ENCODE measurements around the gene C11orf68. TPM values are rescaled to one million over a fixed set of nuclear protein-coding genes. Genes with fewer than 3 reads are reported as not detected.

Gene C11orf68
- total RNA-seq, 1 donor = 44.8 TPM

DNA sequence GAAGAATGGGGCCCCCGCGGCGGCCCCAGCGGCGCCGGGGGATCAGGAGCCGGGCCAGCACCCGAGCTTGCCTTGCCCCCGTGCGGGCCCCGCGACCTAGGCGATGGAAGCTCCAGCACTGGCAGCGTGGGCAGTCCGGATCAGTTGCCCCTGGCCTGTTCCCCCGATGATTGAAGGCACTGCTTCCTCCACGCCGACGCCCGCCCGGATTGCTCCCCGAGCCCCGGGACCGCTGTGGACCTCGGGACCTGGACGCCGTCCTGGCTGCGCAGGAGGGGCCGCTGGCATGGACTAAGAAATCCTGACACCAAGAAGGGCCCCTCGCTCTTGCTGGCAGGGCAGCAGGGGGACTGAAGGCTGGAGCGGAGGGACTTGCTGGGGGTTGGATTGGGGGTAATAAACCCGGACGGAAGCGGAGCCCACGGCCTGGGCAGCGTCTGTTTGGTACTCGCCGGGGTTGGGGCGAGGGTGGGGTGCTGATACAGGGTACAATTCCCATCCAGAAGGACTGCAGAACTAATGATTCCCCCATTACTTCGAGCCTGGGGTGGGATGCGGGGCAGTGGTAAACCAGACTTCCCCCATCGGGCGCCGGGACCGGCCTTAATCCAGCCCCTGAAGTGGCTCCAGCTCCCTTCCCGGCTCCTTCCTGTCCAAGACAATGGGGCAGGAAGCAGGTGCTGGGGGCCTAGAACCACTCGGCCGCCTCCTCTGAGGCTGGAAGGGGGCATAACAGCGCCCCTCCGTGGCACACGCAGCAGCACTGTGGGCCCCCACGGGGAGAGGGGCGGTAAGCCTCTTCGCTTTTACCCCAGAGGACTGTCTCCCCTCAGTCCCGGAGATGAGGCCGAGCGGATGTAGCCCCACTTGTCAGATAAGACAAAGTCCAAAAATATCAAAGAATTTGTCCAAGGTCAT, 27.4 kb downstream of the C11orf68 start:
- peak overlapping the region; percentile 81 for H3K4me3 ChIP-seq (ENCODE audit: low read depth, low read length)
- TF ChIP-seq CTCF (IDR thresholded peaks at IDR 0.05; ENCODE audit: insufficient read depth, low read length) = peak; percentile 33
- no peak for DNase-seq (ENCODE audit: low read depth)

GRCh38 chr11:65890324-65891218, 28.3 kb downstream of the C11orf68 start, which contains the start of gene CCDC85B:
Gene CCDC85B, plus strand, starts transcription at chr11:65890673. Its CDS starts 111 bp downstream, at chr11:65890784.
- peak; percentile 95 for DNase-seq (ENCODE audit: low read depth)
- TF ChIP-seq CTCF (IDR thresholded peaks at IDR 0.05; ENCODE audit: insufficient read depth, low read length) = no peak

DNA sequence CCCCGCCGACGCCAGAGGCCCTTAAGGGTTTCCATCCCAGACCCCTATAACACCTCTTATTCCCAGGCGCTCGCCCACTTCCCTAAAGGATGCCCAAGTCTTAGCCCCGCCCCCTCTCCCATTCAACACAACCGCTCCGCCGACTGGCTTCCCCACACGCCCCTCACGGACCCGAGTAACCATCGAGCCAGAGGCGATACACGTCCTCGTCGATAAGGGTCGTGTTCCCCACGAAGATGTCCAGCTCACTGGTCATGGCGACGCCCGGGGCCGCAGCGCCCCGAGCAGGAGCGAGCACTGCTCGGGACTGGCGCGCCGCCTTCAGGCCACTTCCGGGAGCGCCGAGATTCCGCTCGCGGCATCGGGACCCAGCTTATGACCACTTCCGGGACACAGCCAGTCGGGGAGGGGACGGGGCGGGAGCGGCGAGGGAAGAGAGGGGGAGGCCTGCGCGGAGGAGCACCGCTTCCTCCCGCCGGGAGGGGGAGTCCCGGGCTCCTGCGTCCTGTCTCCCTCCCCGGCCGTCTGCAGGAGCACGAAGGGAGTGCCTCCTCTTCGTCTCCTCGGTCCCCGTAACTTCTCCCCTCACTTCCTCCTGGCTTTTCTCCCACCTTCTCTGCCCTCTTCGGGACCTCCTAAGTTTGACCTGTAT, 30.6 kb downstream of the C11orf68 start, which contains the start of gene FIBP:
Gene FIBP, minus strand, starts transcription at position 309 of the 652 bp plus-strand sequence. Its CDS starts 53 bp downstream, at position 256.
- H3K4me3 ChIP-seq (ENCODE audit: low read depth, low read length) = peak within 1 kb of the TSS; percentile 87
- TF ChIP-seq CTCF (IDR thresholded peaks at IDR 0.05; ENCODE audit: insufficient read depth, low read length) = peak; percentile 76
- DNase-seq (ENCODE audit: low read depth) = peak; percentile 95

More at GRCh38 chr11:65890324-65891218, 28.3 kb downstream of the C11orf68 start, which contains the start of gene CCDC85B:
- H3K4me3 ChIP-seq (ENCODE audit: low read depth, low read length) = peak within 1 kb of the TSS; percentile 81

GRCh38 chr11:65887723-65888162, 31.1 kb downstream of the C11orf68 start:
- no peak for DNase-seq (ENCODE audit: low read depth)
- peak overlapping the region; percentile 87 for H3K4me3 ChIP-seq (ENCODE audit: low read depth, low read length)
- TF ChIP-seq CTCF (IDR thresholded peaks at IDR 0.05; ENCODE audit: insufficient read depth, low read length) = no peak

DNA sequence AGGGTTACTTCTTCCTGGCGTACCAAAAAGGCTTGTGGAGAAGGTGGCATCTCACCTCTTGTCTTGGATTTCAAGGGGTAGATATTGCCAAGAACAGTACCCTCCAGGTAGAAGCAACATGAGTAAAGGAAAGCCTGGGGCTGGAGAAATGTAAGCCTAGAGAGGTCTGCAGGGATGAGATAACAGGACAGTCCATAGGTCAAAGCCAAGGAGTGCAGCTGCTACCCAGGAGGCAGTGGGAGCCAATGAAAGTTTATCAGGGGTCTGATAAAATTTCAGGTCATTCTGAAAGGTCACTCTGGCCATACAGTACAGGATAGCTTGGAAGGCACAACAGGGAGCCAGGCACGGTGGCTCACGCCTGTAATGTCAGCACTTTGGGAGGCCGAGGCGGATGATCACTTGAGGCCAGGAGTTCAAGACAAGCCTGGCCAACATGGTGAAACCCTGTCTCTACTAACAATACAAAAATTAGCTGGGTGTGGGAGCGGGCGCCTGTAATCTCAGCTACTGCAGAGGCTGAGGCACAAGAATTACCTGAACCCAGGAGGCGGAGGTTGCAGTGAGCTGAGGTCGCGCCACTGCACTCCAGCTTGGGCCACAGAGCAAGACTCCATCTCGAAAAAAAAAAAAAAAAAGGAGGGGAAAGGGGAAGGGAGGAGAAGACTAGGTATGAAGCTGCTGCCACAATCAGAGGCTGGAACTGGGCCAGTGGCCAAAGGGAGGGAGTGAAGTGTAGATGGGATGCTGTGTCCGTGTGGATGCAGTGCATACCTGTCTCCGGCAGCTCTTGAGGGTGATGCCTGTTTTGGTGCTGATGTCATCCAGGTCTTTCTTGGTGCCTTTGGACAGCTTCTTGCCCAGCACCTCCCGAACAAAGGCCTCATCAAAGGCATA, 31.8 kb downstream of the C11orf68 start:
- DNase-seq (ENCODE audit: low read depth) = no peak
- TF ChIP-seq CTCF (IDR thresholded peaks at IDR 0.05; ENCODE audit: insufficient read depth, low read length) = no peak
- peak overlapping the region; percentile 87 for H3K4me3 ChIP-seq (ENCODE audit: low read depth, low read length)

Measured in fibroblast of the aortic adventitia (primary cell).